ENCODE data around the gene SPATA2L. TPM values are rescaled to one million over a fixed set of nuclear protein-coding genes. Genes with fewer than 3 reads are reported as not detected.

Gene SPATA2L
- total RNA-seq, 4 donors from 2014 or later: 10.7 to 33.6 (median 16.1) TPM

DNA sequence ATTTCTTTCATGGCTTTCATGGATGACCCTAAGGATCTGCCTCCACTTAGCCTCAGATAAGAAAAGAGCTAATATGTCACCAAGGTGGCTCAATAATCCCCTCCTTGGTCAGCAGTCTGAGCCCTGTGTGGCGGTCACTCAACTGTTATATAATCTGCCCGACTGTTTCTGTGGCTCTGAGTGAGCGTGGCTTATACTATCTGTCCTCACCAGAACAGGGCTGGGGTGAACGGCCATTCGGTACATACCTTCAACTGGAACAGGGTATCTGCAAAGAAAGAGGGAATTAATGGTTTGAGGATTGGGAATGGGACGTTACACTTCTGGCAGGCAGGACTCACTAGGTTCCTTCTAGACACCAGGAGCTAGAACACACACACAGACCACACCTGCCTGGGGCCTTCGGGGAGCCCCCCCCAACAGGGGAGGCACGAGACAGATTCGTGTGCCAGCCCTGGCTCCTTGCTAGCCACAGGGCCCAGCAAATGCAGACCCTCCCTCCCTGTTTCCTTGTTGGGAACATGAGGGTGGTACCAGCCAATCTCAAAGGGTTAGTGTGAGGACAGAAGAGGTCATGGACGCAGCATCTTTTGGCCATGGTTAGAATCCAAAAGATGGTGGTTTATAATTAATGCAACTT, 47.7 kb downstream of the SPATA2L start:
- Histone ChIP-seq H3K9me3 (no peaks in the 10 kb centered on the region), H3K36me3 (peaks cover 0 to 42% (median 3%) of the 10 kb centered on the region in 3 donors), H3K4me3 (no peak overlapping the region), H3K4me1 (peaks cover 0 to 23% (median 10%) of the 10 kb centered on the region in 4 donors), H3K27ac (no peak overlapping the region), H3K27me3 (no peaks in the 10 kb centered on the region)
- WGBS, 2 donors: 83 to 90% methylated on average over 10 of the region's 10 CpGs
- no peak for TF ChIP-seq POLR2A (IDR thresholded peaks at IDR 0.05)
- TF ChIP-seq EP300 (IDR thresholded peaks at IDR 0.05): no peak
- TF ChIP-seq, protein P1, sequence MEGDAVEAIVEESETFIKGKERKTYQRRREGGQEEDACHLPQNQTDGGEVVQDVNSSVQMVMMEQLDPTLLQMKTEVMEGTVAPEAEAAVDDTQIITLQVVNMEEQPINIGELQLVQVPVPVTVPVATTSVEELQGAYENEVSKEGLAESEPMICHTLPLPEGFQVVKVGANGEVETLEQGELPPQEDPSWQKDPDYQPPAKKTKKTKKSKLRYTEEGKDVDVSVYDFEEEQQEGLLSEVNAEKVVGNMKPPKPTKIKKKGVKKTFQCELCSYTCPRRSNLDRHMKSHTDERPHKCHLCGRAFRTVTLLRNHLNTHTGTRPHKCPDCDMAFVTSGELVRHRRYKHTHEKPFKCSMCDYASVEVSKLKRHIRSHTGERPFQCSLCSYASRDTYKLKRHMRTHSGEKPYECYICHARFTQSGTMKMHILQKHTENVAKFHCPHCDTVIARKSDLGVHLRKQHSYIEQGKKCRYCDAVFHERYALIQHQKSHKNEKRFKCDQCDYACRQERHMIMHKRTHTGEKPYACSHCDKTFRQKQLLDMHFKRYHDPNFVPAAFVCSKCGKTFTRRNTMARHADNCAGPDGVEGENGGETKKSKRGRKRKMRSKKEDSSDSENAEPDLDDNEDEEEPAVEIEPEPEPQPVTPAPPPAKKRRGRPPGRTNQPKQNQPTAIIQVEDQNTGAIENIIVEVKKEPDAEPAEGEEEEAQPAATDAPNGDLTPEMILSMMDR (IDR thresholded peaks at IDR 0.05): no peak
- DNase-seq (ENCODE audit: low spot score in 2 of 2): no peak

- 84 to 90% methylated on average over 15 of the region's 15 CpGs for WGBS, 2 donors
- no peak for DNase-seq (ENCODE audit: low spot score in 2 of 2)
- H3K27ac ChIP-seq: no peak overlapping the region
- no peaks in the 10 kb centered on the region for H3K27me3 ChIP-seq
- peaks cover 7 to 57% (median 8%) of the 10 kb centered on the region in 3 donors for H3K36me3 ChIP-seq
- H3K9me3 ChIP-seq: no peaks in the 10 kb centered on the region
- no peak overlapping the region for H3K4me3 ChIP-seq
- TF ChIP-seq, protein P1 (IDR thresholded peaks at IDR 0.05): no peak
- no peak for TF ChIP-seq POLR2A (IDR thresholded peaks at IDR 0.05)
- TF ChIP-seq EP300 (IDR thresholded peaks at IDR 0.05): no peak
- H3K4me1 ChIP-seq: peaks cover 0 to 10% (median 3%) of the 10 kb centered on the region in 4 donors
Observed at GRCh38 chr16:89651584-89651983, 49.9 kb downstream of the SPATA2L start.

- WGBS, 2 donors: 91 to 94% methylated on average over 12 of the region's 12 CpGs
- H3K27ac ChIP-seq: no peak overlapping the region
- peaks cover 10 to 74% (median 20%) of the 10 kb centered on the region in 3 donors for H3K36me3 ChIP-seq
- peaks cover 0 to 3% (median 0%) of the 10 kb centered on the region in 4 donors for H3K4me1 ChIP-seq
- no peaks in the 10 kb centered on the region for H3K27me3 ChIP-seq
- H3K9me3 ChIP-seq: no peaks in the 10 kb centered on the region
- no peak overlapping the region for H3K4me3 ChIP-seq
- no peak for DNase-seq (ENCODE audit: low spot score in 2 of 2)
- TF ChIP-seq POLR2A (IDR thresholded peaks at IDR 0.05) (no peak), EP300 (IDR thresholded peaks at IDR 0.05) (no peak)
- TF ChIP-seq, protein P1 (IDR thresholded peaks at IDR 0.05): no peak
Observed at GRCh38 chr16:89646906-89647305, 54.6 kb downstream of the SPATA2L start.

Other genes with a start within 250 kb of the SPATA2L start
- gene ANKRD11, start 211.1 kb downstream of the SPATA2L start, total RNA-seq: 100 to 1,000 TPM; 104 to 177 (median 112) TPM
- 100 to 1,000 TPM; 102 to 178 (median 127) TPM for gene SPG7, start 193.3 kb downstream of the SPATA2L start, total RNA-seq
- gene RPL13, start 141.0 kb downstream of the SPATA2L start, total RNA-seq: 1,000 to 10,000 TPM; 5,811 to 9,745 (median 6,935) TPM
- 10 to 100 TPM in 1 of 4 donors, 1 to 10 TPM in 1, under 1 TPM in 1, not detected in 1; 0.90 to 10.0 (median 4.2) TPM for gene CPNE7, start 125.9 kb downstream of the SPATA2L start, total RNA-seq
- 1 to 10 TPM in 1 of 4 donors, under 1 TPM in 3; 0.39 to 2.5 (median 0.74) TPM for gene DPEP1, start 88.1 kb downstream of the SPATA2L start, total RNA-seq
- 100 to 1,000 TPM in 1 of 4 donors, 10 to 100 TPM in 3; 90.0 to 109 (median 92.7) TPM for gene CHMP1A, start 44.0 kb downstream of the SPATA2L start, total RNA-seq
- gene SPATA33, start 43.9 kb downstream of the SPATA2L start, total RNA-seq: 1 to 10 TPM; 4.8 to 9.0 (median 7.2) TPM
- gene CDK10, start 15.0 kb downstream of the SPATA2L start, total RNA-seq: 10 to 100 TPM; 32.6 to 93.6 (median 65.7) TPM
- 10 to 100 TPM in 1 of 4 donors, 1 to 10 TPM in 3; 5.9 to 14.1 (median 7.0) TPM for gene VPS9D1, start 19.2 kb upstream of the SPATA2L start, total RNA-seq
- gene ZNF276, start 19.8 kb upstream of the SPATA2L start, total RNA-seq: 100 to 1,000 TPM in 1 of 4 donors, 10 to 100 TPM in 3; 48.6 to 146 (median 68.8) TPM
- 1 to 10 TPM in 3 of 4 donors, under 1 TPM in 1; 0.98 to 7.8 (median 1.6) TPM for gene FANCA, start 114.9 kb upstream of the SPATA2L start, total RNA-seq
- gene SPIRE2, start 126.8 kb upstream of the SPATA2L start, total RNA-seq: 1 to 10 TPM in 3 of 4 donors, not detected in 1; 1.1 to 7.2 (median 3.1) TPM
- 100 to 1,000 TPM; 181 to 350 (median 290) TPM for gene TCF25, start 171.9 kb upstream of the SPATA2L start, total RNA-seq
- gene MC1R, start 217.2 kb upstream of the SPATA2L start, total RNA-seq: 10 to 100 TPM in 1 of 4 donors, 1 to 10 TPM in 3; 3.3 to 15.7 (median 6.9) TPM
- 10 to 100 TPM in 1 of 4 donors, 1 to 10 TPM in 1, under 1 TPM in 1, not detected in 1; 0.59 to 12.0 (median 3.5) TPM for gene TUBB3, start 221.6 kb upstream of the SPATA2L start, total RNA-seq
- 100 to 1,000 TPM in 2 of 4 donors, 10 to 100 TPM in 2; 60.9 to 144 (median 96.6) TPM for gene DEF8, start 247.1 kb upstream of the SPATA2L start, total RNA-seq

All from tibial nerve (tissue), 4 donors.